Prostate gland (tissue), 2 donors: Measurements from ENCODE around the gene PEAK1. TPM values are rescaled to one million over a fixed set of nuclear protein-coding genes. Genes with fewer than 3 reads are reported as not detected.

ENCODE experiments used
- DNase-seq: peaks from one replicate; pipeline ENCODE4 v3.0.0-alpha.2; 2019; ENCODE audit warnings: low spot score
- H3K27ac ChIP-seq, 2 donors: fragments of 200-600 bp; sonication (generic); 2 replicates each; pipeline ENCODE4 v1.5.1; 2017 to 2019
- H3K27me3 ChIP-seq: fragments of 200-600 bp; sonication (generic); replicated peaks from 2 replicates; pipeline ENCODE4 v1.5.1; 2019; ENCODE audit not compliant: insufficient read depth
- H3K36me3 ChIP-seq, 2 donors: fragments of 200-600 bp; sonication (generic); 1 replicate in 1 of 2; 2 replicates in 1 of 2; pipeline versions ENCODE4 v1.5.1 to v1.8.1; 2017 to 2019
- H3K4me1 ChIP-seq: fragments of 200-600 bp; sonication (generic); replicated peaks from 2 replicates; pipeline ENCODE4 v1.5.1; 2019
- H3K4me3 ChIP-seq, 2 donors: fragments of 200-600 bp; sonication (generic); 2 replicates each; pipeline ENCODE4 v1.5.1; 2017 to 2019
- H3K9me3 ChIP-seq: fragments of 200-600 bp; sonication (generic); 2 replicates; pipeline ENCODE4 v1.5.1; 2017
- POLR2A ChIP-seq: fragments of 450-650 bp; IDR thresholded peaks from one replicate; pipeline ENCODE4 v1.6.1; 2016; ENCODE audit warnings: antibody characterized with exemption, mild to moderate bottlenecking
- POLR2AphosphoS5 ChIP-seq: sonication (generic); formaldehyde crosslinking; IDR thresholded peaks from one replicate; pipeline ENCODE4 v1.6.1; 2017; ENCODE audit warnings: antibody characterized with exemption
- WGBS: methylation state at CpG from one replicate; pipeline ENCODE4 v1.1.5; 2018; 5-methylcytosine and 5-hydroxymethylcytosine counted together
- intact Hi-C: fragments of 100-400 bp; cut with DNase I; formaldehyde crosslinking; loops from one replicate; pipeline ENCODE4 v1.14.2; 2022
- total RNA-seq, 2 donors: library from RNA; depleted of rRNA; stranded (reverse); fragments of >200 nt; gene quantifications; one replicate each; pipeline ENCODE4 v1.1.0, GENCODE V29; 2016
- TF ChIP-seq, protein P1 (sequence below), 4 experiments: fragments of 200-600 bp in 2 of 4; fragments of 450-650 bp in 2 of 4; sonication (generic) in 2 of 4; IDR thresholded peaks; 1 replicate in 3 of 4; 2 replicates in 1 of 4; pipeline ENCODE4 v1.5.1; 2016 to 2019; ENCODE audit warnings: antibody characterized with exemption in 4 of 4, mild to moderate bottlenecking in 2 of 4, moderate library complexity in 2 of 4

The PEAK1 gene
- total RNA-seq, 2 donors from 2014 or later: 11.3 to 108 TPM

GRCh38 chr15:77195586-77195985 is 224.3 kb downstream of the PEAK1 start:
- Histone ChIP-seq H3K4me1 (no peaks in the 10 kb centered on the region), H3K27me3 (no peaks in the 10 kb centered on the region), H3K36me3 (no peaks in the 10 kb centered on the region), H3K9me3 (no peaks in the 10 kb centered on the region), H3K27ac (no peak overlapping the region), H3K4me3 (no peak overlapping the region)
- WGBS: 92% methylated on average over 3 of the region's 3 CpGs
- TF ChIP-seq POLR2A (no peak), POLR2AphosphoS5 (no peak)
- TF ChIP-seq, protein P1, sequence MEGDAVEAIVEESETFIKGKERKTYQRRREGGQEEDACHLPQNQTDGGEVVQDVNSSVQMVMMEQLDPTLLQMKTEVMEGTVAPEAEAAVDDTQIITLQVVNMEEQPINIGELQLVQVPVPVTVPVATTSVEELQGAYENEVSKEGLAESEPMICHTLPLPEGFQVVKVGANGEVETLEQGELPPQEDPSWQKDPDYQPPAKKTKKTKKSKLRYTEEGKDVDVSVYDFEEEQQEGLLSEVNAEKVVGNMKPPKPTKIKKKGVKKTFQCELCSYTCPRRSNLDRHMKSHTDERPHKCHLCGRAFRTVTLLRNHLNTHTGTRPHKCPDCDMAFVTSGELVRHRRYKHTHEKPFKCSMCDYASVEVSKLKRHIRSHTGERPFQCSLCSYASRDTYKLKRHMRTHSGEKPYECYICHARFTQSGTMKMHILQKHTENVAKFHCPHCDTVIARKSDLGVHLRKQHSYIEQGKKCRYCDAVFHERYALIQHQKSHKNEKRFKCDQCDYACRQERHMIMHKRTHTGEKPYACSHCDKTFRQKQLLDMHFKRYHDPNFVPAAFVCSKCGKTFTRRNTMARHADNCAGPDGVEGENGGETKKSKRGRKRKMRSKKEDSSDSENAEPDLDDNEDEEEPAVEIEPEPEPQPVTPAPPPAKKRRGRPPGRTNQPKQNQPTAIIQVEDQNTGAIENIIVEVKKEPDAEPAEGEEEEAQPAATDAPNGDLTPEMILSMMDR (IDR thresholded peaks at IDR 0.05): no peak
- DNase-seq: no peak
- intact Hi-C loops: no loop called here

DNA sequence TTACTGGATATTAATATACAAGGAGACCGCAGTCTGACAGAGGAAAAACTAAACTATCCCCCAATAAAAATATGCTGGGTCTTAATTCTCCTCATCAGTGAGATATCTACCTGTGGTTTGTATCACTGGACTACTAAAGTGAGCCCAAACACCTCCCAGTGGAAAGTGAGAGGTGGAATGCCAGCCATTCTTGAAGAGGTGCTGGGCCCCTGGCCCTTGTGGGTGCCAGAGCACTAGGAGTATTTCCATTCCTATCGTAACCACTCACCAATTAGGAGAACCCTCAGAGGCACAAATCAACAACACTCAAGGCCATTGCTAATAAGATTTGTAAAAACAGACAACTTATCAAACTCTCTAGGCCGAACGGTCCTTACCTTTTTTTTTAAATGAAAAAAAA is 227.5 kb downstream of the PEAK1 start:
- TF ChIP-seq POLR2AphosphoS5: no peak
- no peak for TF ChIP-seq POLR2A
- TF ChIP-seq, protein P1 (IDR thresholded peaks at IDR 0.05): no peak
- Histone ChIP-seq H3K9me3 (no peaks in the 10 kb centered on the region), H3K36me3 (no peaks in the 10 kb centered on the region), H3K4me1 (no peaks in the 10 kb centered on the region), H3K27ac (no peak overlapping the region), H3K4me3 (no peak overlapping the region), H3K27me3 (no peaks in the 10 kb centered on the region)
- intact Hi-C loops: no loop called here
- no peak for DNase-seq
- 94% methylated on average over 4 of the region's 4 CpGs for WGBS

GRCh38 chr15:77191230-77191834 is 228.6 kb downstream of the PEAK1 start:
- Histone ChIP-seq H3K4me3 (no peak overlapping the region), H3K27ac (no peak overlapping the region), H3K4me1 (no peaks in the 10 kb centered on the region), H3K9me3 (no peaks in the 10 kb centered on the region), H3K27me3 (no peaks in the 10 kb centered on the region), H3K36me3 (no peaks in the 10 kb centered on the region)
- TF ChIP-seq POLR2AphosphoS5: no peak
- intact Hi-C loops: no loop called here
- WGBS: 90% methylated on average over 2 of the region's 2 CpGs
- DNase-seq: no peak

DNA sequence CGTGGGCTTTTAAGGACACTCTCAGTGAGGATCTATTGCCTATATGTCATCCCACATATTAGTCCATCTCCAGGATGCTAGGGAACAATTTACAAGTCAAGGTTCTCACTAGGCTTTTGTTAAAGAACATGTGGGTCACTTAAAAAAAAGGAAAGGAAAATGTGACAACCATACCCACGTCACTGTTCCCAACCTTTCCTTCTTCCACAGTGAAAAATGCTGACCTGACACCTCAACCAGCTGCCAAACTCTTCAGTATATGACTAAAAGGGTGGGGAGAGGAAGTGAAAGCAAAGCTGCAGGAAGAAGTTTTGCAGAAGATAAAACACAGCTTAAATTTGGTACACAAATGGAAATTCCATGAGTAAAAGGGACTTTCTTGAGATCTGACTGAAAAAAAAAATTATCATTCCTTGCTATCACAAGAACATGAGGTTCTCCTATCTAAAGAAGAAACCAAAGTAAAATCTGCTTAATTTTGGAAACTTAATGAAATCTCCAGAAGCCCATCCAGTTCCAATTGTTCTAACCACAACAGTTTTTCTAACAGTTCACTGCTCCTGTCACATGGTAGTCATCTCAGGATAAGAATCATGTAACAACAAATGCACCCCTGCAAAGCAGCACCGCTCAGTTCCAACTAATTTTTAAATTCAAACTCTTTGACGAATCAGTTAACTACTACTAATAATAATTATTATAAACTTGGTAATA is 232.0 kb downstream of the PEAK1 start:
- Histone ChIP-seq H3K9me3 (no peaks in the 10 kb centered on the region), H3K4me3 (no peak overlapping the region), H3K27ac (no peak overlapping the region), H3K36me3 (no peaks in the 10 kb centered on the region), H3K4me1 (no peaks in the 10 kb centered on the region), H3K27me3 (no peaks in the 10 kb centered on the region)
- WGBS: 49% methylated on average over 4 of the region's 4 CpGs
- intact Hi-C loops: loop anchor here (2.0 to 5.0 kb wide), 2 partner anchors 309 to 355 kb away; no protein-coding TSS in a partner anchor
- DNase-seq: no peak
- TF ChIP-seq, protein P1 (IDR thresholded peaks at IDR 0.05): no peak
- TF ChIP-seq POLR2AphosphoS5: peak; percentile 22
- TF ChIP-seq POLR2A: no peak

DNA sequence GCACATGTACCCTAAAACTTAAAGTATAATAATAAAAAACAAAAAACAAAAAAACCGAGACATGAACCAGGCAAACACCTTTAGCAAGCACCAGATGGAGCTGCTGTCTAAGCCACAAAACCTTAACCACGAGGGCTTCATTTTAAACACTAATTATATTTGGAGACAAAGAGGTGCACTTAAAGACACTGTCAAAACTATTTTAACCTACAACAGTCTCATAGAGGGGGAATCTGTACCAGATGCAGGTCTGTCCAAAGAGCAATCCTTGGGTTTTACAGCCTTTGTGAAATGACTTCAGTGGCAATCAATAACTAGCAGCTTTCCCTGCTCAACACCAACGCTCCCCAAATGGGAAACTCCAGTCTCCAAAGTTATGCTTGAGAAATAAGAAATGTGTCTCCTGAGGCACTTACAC is 233.3 kb downstream of the PEAK1 start:
- no peak for DNase-seq
- Histone ChIP-seq H3K4me3 (no peak overlapping the region), H3K4me1 (no peaks in the 10 kb centered on the region), H3K9me3 (no peaks in the 10 kb centered on the region), H3K27ac (no peak overlapping the region), H3K36me3 (no peaks in the 10 kb centered on the region), H3K27me3 (no peaks in the 10 kb centered on the region)
- 42% methylated on average over 3 of the region's 3 CpGs for WGBS
- no peak for TF ChIP-seq POLR2AphosphoS5
- TF ChIP-seq, protein P1 (IDR thresholded peaks at IDR 0.05): peak; percentile 13 to 56 (median 34)
- intact Hi-C loops: loop anchor here (2.0 to 5.0 kb wide), 2 partner anchors 311 to 356 kb away; no protein-coding TSS in a partner anchor
